OCI-LY3 (cell line): ENCODE data around the gene TUBA8.

Source experiments
- H2AFZ ChIP-seq: fragments of 200-600, 300-600 bp; shearing (Covaris generic); 2 replicates; pipeline ENCODE4 v1.6.0; 2014; ENCODE audit warnings: antibody characterized with exemption, low read depth, low read length
- H3K27ac ChIP-seq: fragments of 200-600, 300-600 bp; sonication (generic); 2 replicates; pipeline ENCODE4 v1.5.1; 2014; ENCODE audit warnings: mild to moderate bottlenecking, low read length, moderate library complexity, mixed read lengths
- H3K27me3 ChIP-seq: fragments of 200-600, 300-600 bp; sonication (generic); 2 replicates; pipeline ENCODE4 v1.6.1; 2014; ENCODE audit warnings: low read depth, low read length, mixed read lengths
- H3K36me3 ChIP-seq: fragments of 200-600, 300-600 bp; sonication (generic); replicated peaks from 2 replicates; pipeline ENCODE3; 2014; ENCODE audit warnings: low read depth, low read length, mixed read lengths
- H3K4me1 ChIP-seq: fragments of 300-600, 200-600 bp; sonication (generic); 2 replicates; pipeline ENCODE4 v1.6.1; 2014; ENCODE audit warnings: low read length, mixed read lengths
- H3K4me2 ChIP-seq: fragments of 200-600, 300-600 bp; sonication (generic); 2 replicates; pipeline ENCODE4 v1.6.1; 2014; ENCODE audit warnings: low read length, mixed read lengths
- H3K4me3 ChIP-seq: fragments of 300-600, 200-600 bp; sonication (generic); 2 replicates; pipeline ENCODE4 v1.5.1; 2014; ENCODE audit warnings: antibody characterized with exemption, mild to moderate bottlenecking, low read length, moderate library complexity
- H3K79me2 ChIP-seq: fragments of 300-600, 200-600 bp; shearing (Covaris generic); 2 replicates; pipeline ENCODE4 v1.6.1; 2014; ENCODE audit warnings: mild to moderate bottlenecking, low read length, mixed read lengths
- H3K9ac ChIP-seq: fragments of 300-600, 200-600 bp; shearing (Covaris generic); 2 replicates; pipeline ENCODE4 v1.6.0; 2014; ENCODE audit warnings: mild to moderate bottlenecking, low read length, moderate library complexity
- H3K9me3 ChIP-seq: fragments of 200-600, 300-600 bp; shearing (Covaris generic); 2 replicates; pipeline ENCODE4 v1.6.1; 2014; ENCODE audit warnings: low read length, mixed read lengths; ENCODE audit not compliant: insufficient read depth
- H4K20me1 ChIP-seq: fragments of 200-600, 300-600 bp; sonication (generic); 2 replicates; pipeline ENCODE4 v1.6.1; 2016; ENCODE audit warnings: low read length, mixed read lengths; ENCODE audit not compliant: insufficient read depth
- CTCF ChIP-seq: fragments of 200-600, 300-600 bp; sonication (generic); IDR thresholded peaks from 2 replicates; pipeline ENCODE4 v1.5.1; 2014; ENCODE audit warnings: antibody characterized with exemption, low read length, low read depth
- EZH2phosphoT487 ChIP-seq: fragments of 200-600 bp; shearing (Covaris generic); IDR thresholded peaks from 2 replicates; pipeline ENCODE4 v1.6.1; 2018; ENCODE audit warnings: antibody characterized with exemption, mixed run types, low read depth

The TUBA8 gene

GRCh38 chr22:18088825-18089568, 21.6 kb upstream of the TUBA8 start:
- H3K9ac ChIP-seq, result no peak overlapping the region
- no peaks in the 10 kb centered on the region for H4K20me1 ChIP-seq
- no peaks in the 10 kb centered on the region for H3K9me3 ChIP-seq
- H3K4me2 ChIP-seq, result no peak overlapping the region
- H3K27me3 ChIP-seq, result no peaks in the 10 kb centered on the region
- no peak overlapping the region for H2AFZ ChIP-seq
- no peak overlapping the region for H3K27ac ChIP-seq
- H3K4me1 ChIP-seq, result peaks cover 15% of the 10 kb centered on the region; the same call in 1 of the 2 replicates
- TF ChIP-seq CTCF (no peak), EZH2phosphoT487 (no peak)
- peaks cover 50% of the 10 kb centered on the region for H3K36me3 ChIP-seq
- no peak overlapping the region for H3K4me3 ChIP-seq
- no peaks in the 10 kb centered on the region for H3K79me2 ChIP-seq

- Histone ChIP-seq H3K27me3 (no peaks in the 10 kb centered on the region), H3K4me1 (peaks cover 16% of the 10 kb centered on the region), H3K9me3 (no peaks in the 10 kb centered on the region), H2AFZ (no peak overlapping the region), H4K20me1 (no peaks in the 10 kb centered on the region), H3K4me3 (no peak overlapping the region), H3K27ac (no peak overlapping the region), H3K9ac (no peak overlapping the region), H3K79me2 (no peaks in the 10 kb centered on the region), H3K4me2 (no peak overlapping the region), H3K36me3 (peaks cover 45% of the 10 kb centered on the region)
- TF ChIP-seq CTCF (no peak), EZH2phosphoT487 (no peak)
These were observed 20.3 kb upstream of the TUBA8 start for GRCh38 chr22:18090286-18090685.

DNA sequence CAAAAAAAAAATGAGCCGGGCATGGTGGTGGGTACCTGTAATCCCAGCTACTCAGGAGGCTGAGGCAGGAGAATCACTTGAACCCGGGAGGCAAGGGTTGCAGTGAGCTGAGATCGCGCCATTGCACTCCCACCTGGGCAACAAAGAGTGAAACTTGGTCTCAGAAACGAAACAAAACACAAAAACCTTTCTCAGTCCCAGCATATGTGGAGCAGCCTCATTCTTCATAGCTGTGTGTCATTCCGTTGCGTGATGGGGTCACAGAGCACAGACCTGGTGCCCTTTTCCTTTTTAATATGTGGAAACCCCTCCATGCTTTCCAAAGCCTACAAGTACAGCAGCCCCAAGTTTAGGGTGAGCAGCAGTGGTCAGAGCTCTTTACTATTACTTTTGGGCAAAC, 19.1 kb upstream of the TUBA8 start:
- Histone ChIP-seq H3K27ac (0 out of 2 replicates have a peak overlapping the region, but pooled peaks have one; percentile 22), H3K4me3 (no peak overlapping the region), H3K27me3 (no peaks in the 10 kb centered on the region), H3K36me3 (peaks cover 47% of the 10 kb centered on the region), H3K4me1 (peaks cover 26% of the 10 kb centered on the region), H2AFZ (no peak overlapping the region), H3K9ac (no peak overlapping the region), H4K20me1 (no peaks in the 10 kb centered on the region), H3K9me3 (no peaks in the 10 kb centered on the region), H3K4me2 (peak overlapping the region; percentile 19; the same call in 1 of the 2 replicates), H3K79me2 (no peaks in the 10 kb centered on the region)
- TF ChIP-seq CTCF (no peak), EZH2phosphoT487 (no peak)

GRCh38 chr22:18091916-18092526, 18.6 kb upstream of the TUBA8 start:
- Histone ChIP-seq H3K4me3 (no peak overlapping the region), H3K27ac (0 out of 2 replicates have a peak overlapping the region, but pooled peaks have one; percentile 22), H2AFZ (no peak overlapping the region)

More at GRCh38 chr22:18091916-18092526, 18.6 kb upstream of the TUBA8 start:
- peaks cover 32% of the 10 kb centered on the region for H3K4me1 ChIP-seq
- peaks cover 51% of the 10 kb centered on the region for H3K36me3 ChIP-seq
- H3K9me3 ChIP-seq, result no peaks in the 10 kb centered on the region
- no peaks in the 10 kb centered on the region for H3K79me2 ChIP-seq
- peak overlapping the region; percentile 19; the same call in 1 of the 2 replicates for H3K4me2 ChIP-seq
- no peak for TF ChIP-seq CTCF
- TF ChIP-seq EZH2phosphoT487, result no peak
- no peaks in the 10 kb centered on the region for H4K20me1 ChIP-seq
- no peaks in the 10 kb centered on the region for H3K27me3 ChIP-seq
- no peak overlapping the region for H3K9ac ChIP-seq
